GM15510 (cell line): ENCODE results near the gene MAPT.

Experiments used
- POLR2A ChIP-seq: IDR thresholded peaks from 3 replicates; pipeline ENCODE4 v1.6.1; 2011; ENCODE audit warnings: borderline replicate concordance; ENCODE audit not compliant: insufficient read length; ENCODE audit errors: extremely low read depth

The MAPT gene

GRCh38 chr17:46024590-46024989 is 130.2 kb downstream of the MAPT start:
- no peak for TF ChIP-seq POLR2A

GRCh38 chr17:46025060-46025459 is 130.7 kb downstream of the MAPT start:
- no peak for TF ChIP-seq POLR2A

GRCh38 chr17:46025510-46026165 is 131.3 kb downstream of the MAPT start:
- TF ChIP-seq POLR2A, result no peak

- TF ChIP-seq POLR2A, result no peak
These were observed 132.1 kb downstream of the MAPT start for GRCh38 chr17:46026166-46027047.

- TF ChIP-seq POLR2A, result no peak
These were observed 133.0 kb downstream of the MAPT start for GRCh38 chr17:46027048-46027975.

GRCh38 chr17:46027976-46028325 is 133.6 kb downstream of the MAPT start:
- no peak for TF ChIP-seq POLR2A

- no peak for TF ChIP-seq POLR2A
These were observed 134.0 kb downstream of the MAPT start for GRCh38 chr17:46028374-46028773.

- no peak for TF ChIP-seq POLR2A
These were observed 134.7 kb downstream of the MAPT start for GRCh38 chr17:46028981-46029565.

- no peak for TF ChIP-seq POLR2A
These were observed 135.3 kb downstream of the MAPT start for GRCh38 chr17:46029627-46030026.

GRCh38 chr17:46030752-46031151 is 136.4 kb downstream of the MAPT start:
- no peak for TF ChIP-seq POLR2A

- no peak for TF ChIP-seq POLR2A
These were observed 137.1 kb downstream of the MAPT start for GRCh38 chr17:46031440-46031839.

- TF ChIP-seq POLR2A, result no peak
These were observed 137.6 kb downstream of the MAPT start for GRCh38 chr17:46031920-46032319.

- TF ChIP-seq POLR2A, result no peak
These were observed 138.6 kb downstream of the MAPT start for GRCh38 chr17:46032909-46033308.

GRCh38 chr17:46033392-46033791 is 139.0 kb downstream of the MAPT start:
- TF ChIP-seq POLR2A, result no peak

- TF ChIP-seq POLR2A, result no peak
These were observed 140.9 kb downstream of the MAPT start for GRCh38 chr17:46035112-46035818.

GRCh38 chr17:46036491-46036890 is 142.1 kb downstream of the MAPT start:
- no peak for TF ChIP-seq POLR2A
